MM.1S (cell line): ENCODE results near the gene VSNL1.

Experiments used
- DNase-seq: peaks from one replicate; pipeline ENCODE4 v3.0.0-alpha.2; 2015
- H2AFZ ChIP-seq: fragments of 300-600 bp; sonication (generic); 2 replicates; pipeline ENCODE4 v1.6.0; 2016; ENCODE audit warnings: antibody characterized with exemption, low read length
- H3F3A ChIP-seq: fragments of 300-600 bp; sonication (generic); 2 replicates; pipeline ENCODE4 v1.6.1; 2016; ENCODE audit warnings: mild to moderate bottlenecking, antibody characterized with exemption, low read length, moderate library complexity, mixed read lengths; ENCODE audit not compliant: insufficient read depth
- H3K27ac ChIP-seq: fragments of 300-600 bp; sonication (generic); 2 replicates; pipeline ENCODE4 v1.5.1; 2016; ENCODE audit warnings: mild to moderate bottlenecking, low read length
- H3K27me3 ChIP-seq: fragments of 300-600 bp; sonication (generic); replicated peaks from 2 replicates; pipeline ENCODE4 v1.6.0; 2016; ENCODE audit warnings: low read length; ENCODE audit not compliant: insufficient read depth
- H3K36me3 ChIP-seq: fragments of 300-600 bp; sonication (generic); replicated peaks from 2 replicates; pipeline ENCODE4 v1.6.1; 2016; ENCODE audit warnings: mild to moderate bottlenecking, low read length, mixed read lengths; ENCODE audit not compliant: insufficient read depth
- H3K4me1 ChIP-seq: fragments of 300-600 bp; sonication (generic); 2 replicates; pipeline ENCODE4 v1.6.1; 2016; ENCODE audit warnings: low read length, mixed read lengths
- H3K4me2 ChIP-seq: fragments of 300-600 bp; sonication (generic); 2 replicates; pipeline ENCODE4 v1.6.0; 2016; ENCODE audit warnings: low read depth, low read length
- H3K4me3 ChIP-seq: fragments of 300-600 bp; sonication (generic); 2 replicates; pipeline ENCODE4 v1.5.1; 2016; ENCODE audit warnings: low read length, mixed read lengths
- H3K79me2 ChIP-seq: fragments of 300-600 bp; sonication (generic); 2 replicates; pipeline ENCODE4 v1.6.1; 2016; ENCODE audit warnings: mixed run types, low read length, mixed read lengths
- H3K9ac ChIP-seq: fragments of 300-600 bp; sonication (generic); 2 replicates; pipeline ENCODE4 v1.6.1; 2016; ENCODE audit warnings: low read length, mixed read lengths
- H3K9me2 ChIP-seq: fragments of 300-600 bp; sonication (generic); replicated peaks from 2 replicates; pipeline ENCODE4 v1.6.1; 2016; ENCODE audit warnings: mild to moderate bottlenecking, low read length, mixed read lengths; ENCODE audit not compliant: insufficient read depth
- H3K9me3 ChIP-seq: fragments of 300-600 bp; sonication (generic); replicated peaks from 2 replicates; pipeline ENCODE4 v1.6.1; 2016; ENCODE audit warnings: mild to moderate bottlenecking, low read length, mixed read lengths; ENCODE audit not compliant: insufficient read depth
- H4K20me1 ChIP-seq: fragments of 300-600 bp; sonication (generic); 2 replicates; pipeline ENCODE4 v1.6.1; 2016; ENCODE audit warnings: mild to moderate bottlenecking, low read length, moderate library complexity, mixed read lengths; ENCODE audit not compliant: insufficient read depth
- EZH2 ChIP-seq: fragments of 300-600 bp; sonication (generic); optimal IDR thresholded peaks from 2 replicates; pipeline ENCODE3; 2017; ENCODE audit warnings: low read depth, mild to moderate bottlenecking, antibody characterized with exemption, low read length, mixed read lengths
- EZH2phosphoT487 ChIP-seq: fragments of 300-600 bp; sonication (generic); IDR thresholded peaks from 2 replicates; pipeline ENCODE4 v1.6.1; 2018; ENCODE audit warnings: antibody characterized with exemption, low read length
- TF ChIP-seq, protein P1 (sequence below): fragments of 300-600 bp; sonication (generic); IDR thresholded peaks from 2 replicates; pipeline ENCODE4 v1.5.1; 2016; ENCODE audit warnings: antibody characterized with exemption, low read length, mixed read lengths

The VSNL1 gene

DNA sequence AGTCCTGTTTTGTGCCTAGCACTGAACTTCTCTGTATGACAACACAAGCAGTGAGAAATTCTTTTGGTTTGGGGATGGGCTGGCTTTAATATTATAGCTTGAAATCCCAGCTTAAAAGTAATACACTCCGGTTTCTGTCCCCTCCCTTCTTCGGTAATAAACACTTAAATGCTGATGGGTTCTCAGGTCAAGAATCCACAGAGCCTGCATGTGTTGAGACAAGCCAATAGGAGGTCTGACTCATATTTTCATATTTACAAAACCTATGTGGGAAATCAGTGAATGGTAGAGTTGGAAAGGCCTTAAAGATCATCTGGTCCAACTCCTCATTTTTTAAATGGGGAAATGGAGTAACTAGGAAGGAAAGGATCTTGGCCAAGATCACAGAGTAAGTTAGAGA lies 47.5 kb downstream of the VSNL1 start:
- H3K27me3 ChIP-seq = no peaks in the 10 kb centered on the region
- H3K4me1 ChIP-seq = no peaks in the 10 kb centered on the region
- no peak overlapping the region for H3K27ac ChIP-seq
- H2AFZ ChIP-seq = no peak overlapping the region
- no peak overlapping the region for H3K4me3 ChIP-seq
- H3K4me2 ChIP-seq = no peak overlapping the region
- no peaks in the 10 kb centered on the region for H3K9me3 ChIP-seq
- no peak overlapping the region for H3K9ac ChIP-seq
- no peaks in the 10 kb centered on the region for H3K36me3 ChIP-seq
- H3K9me2 ChIP-seq = no peaks in the 10 kb centered on the region
- TF ChIP-seq, protein P1, sequence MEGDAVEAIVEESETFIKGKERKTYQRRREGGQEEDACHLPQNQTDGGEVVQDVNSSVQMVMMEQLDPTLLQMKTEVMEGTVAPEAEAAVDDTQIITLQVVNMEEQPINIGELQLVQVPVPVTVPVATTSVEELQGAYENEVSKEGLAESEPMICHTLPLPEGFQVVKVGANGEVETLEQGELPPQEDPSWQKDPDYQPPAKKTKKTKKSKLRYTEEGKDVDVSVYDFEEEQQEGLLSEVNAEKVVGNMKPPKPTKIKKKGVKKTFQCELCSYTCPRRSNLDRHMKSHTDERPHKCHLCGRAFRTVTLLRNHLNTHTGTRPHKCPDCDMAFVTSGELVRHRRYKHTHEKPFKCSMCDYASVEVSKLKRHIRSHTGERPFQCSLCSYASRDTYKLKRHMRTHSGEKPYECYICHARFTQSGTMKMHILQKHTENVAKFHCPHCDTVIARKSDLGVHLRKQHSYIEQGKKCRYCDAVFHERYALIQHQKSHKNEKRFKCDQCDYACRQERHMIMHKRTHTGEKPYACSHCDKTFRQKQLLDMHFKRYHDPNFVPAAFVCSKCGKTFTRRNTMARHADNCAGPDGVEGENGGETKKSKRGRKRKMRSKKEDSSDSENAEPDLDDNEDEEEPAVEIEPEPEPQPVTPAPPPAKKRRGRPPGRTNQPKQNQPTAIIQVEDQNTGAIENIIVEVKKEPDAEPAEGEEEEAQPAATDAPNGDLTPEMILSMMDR = no peak
- no peak for TF ChIP-seq EZH2
- TF ChIP-seq EZH2phosphoT487 = no peak
- H3K79me2 ChIP-seq = no peaks in the 10 kb centered on the region
- no peaks in the 10 kb centered on the region for H3F3A ChIP-seq
- DNase-seq = no peak
- H4K20me1 ChIP-seq = no peaks in the 10 kb centered on the region

DNA sequence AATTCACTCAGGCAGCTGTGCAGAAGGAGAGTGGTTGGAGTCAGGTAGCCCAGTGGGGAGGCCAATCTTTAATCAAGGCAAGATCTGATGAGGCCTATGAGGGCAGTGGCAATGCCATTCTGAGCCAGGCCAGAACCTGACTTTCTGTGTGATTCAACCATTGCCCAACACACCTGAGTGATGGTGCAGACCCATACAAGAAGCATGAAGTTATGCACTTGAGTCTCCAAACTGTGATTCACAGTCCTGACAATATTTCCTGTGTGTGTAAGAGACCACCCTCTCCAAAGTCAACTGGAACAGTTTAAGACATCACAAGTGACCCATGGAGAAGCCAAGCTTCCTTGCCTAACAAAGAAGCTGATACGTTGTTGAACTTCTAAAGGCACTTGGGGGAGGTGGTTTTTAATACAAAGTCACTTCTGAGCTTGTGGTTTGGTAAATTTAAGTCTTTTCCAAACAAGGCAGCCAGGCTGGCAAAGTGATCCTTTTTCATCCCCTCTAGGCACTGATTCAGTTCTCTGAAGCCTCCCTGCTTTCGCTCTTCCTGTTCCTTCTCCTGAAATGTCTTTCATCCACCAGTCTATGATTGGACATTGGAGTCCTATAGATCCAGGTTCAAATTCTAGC lies 49.0 kb downstream of the VSNL1 start:
- Histone ChIP-seq H3K4me2 (no peak overlapping the region), H2AFZ (no peak overlapping the region), H3K9me2 (no peaks in the 10 kb centered on the region)

DNA sequence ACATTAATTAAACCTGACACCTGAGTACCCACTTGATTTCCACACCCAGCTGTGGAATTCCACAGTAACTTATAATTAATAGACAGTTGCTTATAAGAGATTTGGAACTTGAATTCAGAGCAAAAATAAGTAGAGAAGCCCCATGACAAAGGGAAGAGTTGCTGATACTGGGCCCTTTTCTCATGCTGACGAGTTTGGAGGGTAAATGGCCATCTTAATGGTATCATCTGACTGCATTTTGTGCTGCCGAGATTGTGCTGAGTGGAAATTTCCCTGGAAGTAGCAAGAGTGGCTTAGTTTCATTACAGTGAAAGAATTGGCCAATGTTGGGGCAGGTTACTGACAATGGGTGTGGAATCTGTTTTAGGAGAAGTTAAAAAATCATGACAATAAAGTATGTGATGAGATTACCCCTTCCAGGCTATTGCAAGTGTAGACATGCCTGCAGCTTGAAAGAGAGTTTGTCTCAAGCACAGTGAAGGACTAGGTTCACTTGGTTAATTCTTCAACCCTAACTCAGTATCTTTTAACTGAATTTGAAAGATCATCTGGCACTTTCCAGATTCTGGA lies 49.9 kb downstream of the VSNL1 start:
- Histone ChIP-seq H3K27ac (no peak overlapping the region), H3K36me3 (no peaks in the 10 kb centered on the region), H3F3A (no peaks in the 10 kb centered on the region), H3K9me2 (no peaks in the 10 kb centered on the region), H3K4me3 (no peak overlapping the region), H3K27me3 (no peaks in the 10 kb centered on the region), H3K4me2 (no peak overlapping the region), H3K9ac (no peak overlapping the region), H3K9me3 (no peaks in the 10 kb centered on the region), H3K4me1 (no peaks in the 10 kb centered on the region), H3K79me2 (no peaks in the 10 kb centered on the region), H4K20me1 (no peaks in the 10 kb centered on the region), H2AFZ (no peak overlapping the region)
- TF ChIP-seq, protein P1 = no peak
- TF ChIP-seq EZH2 (no peak), EZH2phosphoT487 (no peak)
- no peak for DNase-seq

More for the DNA sequence above, 49.0 kb downstream of the VSNL1 start:
- Histone ChIP-seq H3K36me3 (no peaks in the 10 kb centered on the region), H3K9ac (no peak overlapping the region), H3K9me3 (no peaks in the 10 kb centered on the region), H3K4me3 (no peak overlapping the region), H3F3A (no peaks in the 10 kb centered on the region), H3K27me3 (no peaks in the 10 kb centered on the region), H3K4me1 (no peaks in the 10 kb centered on the region), H3K79me2 (no peaks in the 10 kb centered on the region), H4K20me1 (no peaks in the 10 kb centered on the region), H3K27ac (no peak overlapping the region)
- no peak for DNase-seq
- TF ChIP-seq, protein P1 = no peak
- TF ChIP-seq EZH2phosphoT487 (no peak), EZH2 (no peak)
